ENCODE data around the gene BBOF1.

DNA sequence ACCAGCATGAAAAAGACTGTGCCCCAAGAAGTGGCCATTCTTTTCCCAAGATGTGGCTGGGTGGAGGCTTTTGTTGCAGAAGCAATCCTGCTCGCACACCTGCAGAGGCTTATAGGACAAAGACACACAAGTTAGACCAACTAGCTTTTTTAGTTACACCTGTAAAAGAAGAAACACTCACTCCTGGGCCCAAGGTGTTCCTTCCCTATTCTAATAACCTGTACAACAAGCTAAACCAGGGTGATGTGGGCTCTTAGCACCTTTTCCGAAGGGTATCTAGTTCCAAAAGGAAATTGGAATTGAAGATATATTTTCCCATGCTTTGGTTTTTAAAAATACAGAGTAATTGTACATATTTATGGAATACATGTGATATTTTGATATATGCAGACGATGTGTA lies 31.1 kb upstream of the BBOF1 start:
- no peak for TF ChIP-seq CTCF (IDR thresholded peaks at IDR 0.05)
- TF ChIP-seq POLR2A (IDR thresholded peaks at IDR 0.05) = no peak
- TF ChIP-seq POLR2AphosphoS5 (IDR thresholded peaks at IDR 0.05) = no peak

Measured in stomach (tissue), 4 donors.